Stimulated activated CD4-positive, alpha-beta T cell treated with anti-CD3 and anti-CD28 coated beads, Interleukin-1b, Interleukin-23, amount 100 ng/mL, for 1 hour (primary cell): ENCODE data around the gene SLC22A16.
"Not testable (repeated sequence)": the region's sequence is repeated elsewhere in the genome, so short reads cannot be mapped to it uniquely, and the experiment has no call there.

Experiments
- DNase-seq, 2 donors: peaks; one replicate each; pipeline ENCODE4 v3.0.0-alpha.2; 2020; ENCODE audit warnings: low read depth in 2 of 2

The SLC22A16 gene

GRCh38 chr6:110476046-110476849, at the start of gene SLC22A16:
Gene SLC22A16, minus strand, starts transcription at chr6:110476613. Its CDS starts 39 bp downstream, at chr6:110476574.
- no peak for DNase-seq

DNA sequence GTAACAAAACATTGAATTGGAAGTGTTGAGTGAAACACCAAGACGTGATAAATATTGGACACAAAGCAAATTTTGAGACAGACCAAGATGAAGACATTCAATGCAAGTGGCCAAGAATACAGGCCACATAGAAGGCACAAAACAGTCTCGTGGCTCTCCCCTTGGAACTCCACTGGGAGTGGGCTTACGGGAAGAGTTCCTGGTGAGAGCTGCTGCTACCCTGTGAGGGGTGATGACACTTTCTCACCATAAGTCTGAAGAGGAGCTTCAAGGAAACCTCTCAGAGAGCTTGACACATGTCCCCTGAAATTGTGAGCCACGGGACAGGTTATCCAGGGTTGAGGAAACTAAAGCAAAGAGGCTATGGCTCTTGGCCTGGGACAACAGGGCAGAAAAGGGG, 48.6 kb upstream of the SLC22A16 start:
- no peak for DNase-seq

- no peak for DNase-seq
These were observed 47.9 kb upstream of the SLC22A16 start for GRCh38 chr6:110524305-110524704.

DNA sequence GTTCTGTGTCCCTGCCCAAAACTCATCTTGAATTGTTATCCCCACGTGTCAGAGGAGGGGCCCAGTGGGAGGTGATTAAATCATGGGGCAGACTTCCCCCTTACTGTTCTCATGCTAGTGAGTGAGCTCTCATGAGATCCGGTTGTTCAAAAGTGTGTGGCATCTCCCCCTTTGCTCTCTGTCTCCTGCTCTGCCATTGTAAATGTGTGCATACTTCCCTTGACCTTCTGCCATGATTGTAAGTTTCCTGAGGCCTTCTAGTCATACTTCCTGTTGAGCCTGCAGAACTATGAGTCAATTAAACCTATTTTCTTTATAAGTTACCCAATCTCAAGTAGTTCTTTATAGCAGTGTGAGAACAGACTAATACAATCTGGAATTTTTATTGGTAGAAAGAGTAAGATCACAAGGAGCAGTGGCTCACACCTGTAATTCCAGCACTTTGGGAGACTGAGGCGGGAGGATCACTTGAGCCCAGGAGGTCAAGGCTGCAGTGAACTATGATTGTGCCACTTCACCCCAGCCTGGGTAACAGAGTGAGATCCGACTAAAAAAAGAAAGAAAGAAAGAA, 47.1 kb upstream of the SLC22A16 start:
- no peak for DNase-seq

GRCh38 chr6:110522427-110522826, 46.0 kb upstream of the SLC22A16 start:
- DNase-seq = no peak

DNA sequence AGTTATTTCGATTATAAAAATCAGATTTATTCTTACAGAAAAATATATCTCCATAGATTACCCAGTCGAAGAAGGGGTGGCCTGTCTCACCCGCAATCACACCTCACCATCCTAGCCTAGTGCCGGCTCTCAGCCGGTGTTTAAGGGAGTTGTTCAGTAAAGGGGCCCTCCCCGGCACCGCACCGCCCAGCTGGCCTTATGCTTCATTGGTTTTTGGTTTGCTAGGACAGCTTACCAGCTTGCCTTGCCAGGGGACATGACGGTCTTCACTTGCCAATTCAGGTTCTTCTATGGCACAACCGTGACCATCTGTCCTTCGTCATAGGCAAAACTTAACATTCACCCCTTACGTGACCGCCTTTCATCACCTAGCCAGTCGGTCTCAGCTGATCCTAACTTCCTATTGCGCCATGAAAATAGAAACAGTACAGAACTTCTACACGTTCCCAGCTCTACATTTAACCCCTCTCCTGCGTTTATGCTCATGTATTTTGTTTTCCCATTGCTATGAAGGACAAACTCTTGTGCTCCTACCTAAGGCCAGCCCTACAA, 44.7 kb upstream of the SLC22A16 start:
- no peak for DNase-seq

DNA sequence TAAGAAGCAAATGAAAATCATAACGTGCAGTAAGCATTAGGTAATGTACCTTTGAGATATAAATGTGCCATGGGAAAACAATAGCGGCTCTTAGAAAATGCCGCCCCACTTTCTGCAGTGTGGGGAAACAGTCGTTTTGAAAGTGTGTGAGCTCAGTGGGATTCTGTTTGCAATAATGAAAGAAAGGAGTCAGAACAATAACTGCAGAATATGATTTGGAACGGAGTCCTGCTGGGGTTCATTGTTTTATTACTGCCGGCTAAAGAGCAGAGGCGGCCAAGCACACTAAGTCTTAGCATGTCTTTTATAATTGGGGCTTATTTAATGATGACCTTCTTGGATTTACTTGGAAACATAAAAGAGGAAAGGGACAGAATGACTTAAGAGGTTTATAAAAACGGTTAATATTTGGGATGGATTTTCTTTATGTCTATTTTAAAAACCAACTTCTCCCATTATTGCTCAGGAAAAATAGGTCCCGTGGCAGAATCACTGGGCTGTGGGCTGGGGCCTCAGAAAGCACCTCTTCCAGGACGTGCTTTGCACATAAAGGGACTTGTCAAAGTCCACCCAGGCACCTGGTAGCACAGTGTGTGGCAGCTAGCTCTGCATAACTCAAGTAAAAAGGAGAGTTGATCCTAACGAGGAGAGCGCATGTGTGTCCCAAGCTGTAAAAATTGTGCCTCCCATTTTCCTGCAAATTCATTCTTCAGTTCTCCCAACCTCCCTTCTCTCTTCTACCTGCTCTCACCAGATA, 44.0 kb upstream of the SLC22A16 start:
- DNase-seq = no peak

DNA sequence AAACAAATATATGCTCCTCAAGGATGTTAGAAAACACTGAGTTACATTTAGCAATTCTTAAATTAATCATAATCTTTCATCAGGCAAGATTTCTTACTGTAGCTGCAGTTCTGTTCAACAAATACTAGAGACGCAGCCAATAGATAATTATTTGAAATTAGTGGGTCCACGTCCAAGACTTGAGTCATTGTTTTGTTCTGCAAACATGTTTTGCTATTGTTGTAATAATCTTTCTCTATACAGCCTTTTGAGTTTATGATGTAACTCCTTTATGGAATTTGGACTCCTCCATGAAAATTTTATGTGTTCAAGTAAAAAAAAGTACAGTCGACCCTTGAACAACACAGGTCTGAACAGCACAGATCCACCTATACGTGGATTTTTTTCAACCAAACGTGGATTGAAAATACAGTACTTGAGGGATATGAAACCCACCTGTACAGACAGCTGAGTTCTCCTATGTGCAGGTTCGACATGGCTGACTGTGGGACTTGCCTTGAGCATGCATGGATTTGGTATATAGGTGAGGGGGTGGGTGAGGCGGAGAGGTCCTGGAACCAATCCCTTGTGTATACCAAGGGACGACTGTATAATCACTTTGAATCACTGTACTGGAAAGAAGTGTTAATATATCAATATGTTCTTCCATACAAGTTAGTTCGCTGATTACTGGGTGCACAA, 41.3 kb upstream of the SLC22A16 start:
- DNase-seq = no peak

- no peak for DNase-seq
These were observed 40.6 kb upstream of the SLC22A16 start for GRCh38 chr6:110517034-110517433.

DNA sequence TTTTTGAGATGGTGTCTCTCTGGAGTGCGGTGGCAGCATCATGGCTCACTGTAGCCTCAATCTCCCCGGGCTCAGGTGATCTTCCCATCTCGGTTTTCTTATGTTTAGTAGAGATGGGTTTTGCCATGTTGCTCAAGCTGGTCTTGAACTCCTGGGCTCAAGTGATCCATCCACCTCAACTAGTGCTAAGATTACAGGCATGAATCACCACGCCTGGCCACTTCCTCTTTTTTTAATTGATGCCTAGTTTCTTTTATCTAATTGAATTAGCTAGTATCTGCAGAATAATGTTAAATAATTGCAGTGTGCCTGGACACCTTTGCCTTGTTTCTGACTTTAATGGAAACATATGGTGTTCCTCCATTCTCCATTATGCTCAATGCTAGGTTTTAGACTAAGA, 38.4 kb upstream of the SLC22A16 start:
- no peak for DNase-seq

- no peak for DNase-seq
These were observed 36.6 kb upstream of the SLC22A16 start for GRCh38 chr6:110512991-110513390.

DNA sequence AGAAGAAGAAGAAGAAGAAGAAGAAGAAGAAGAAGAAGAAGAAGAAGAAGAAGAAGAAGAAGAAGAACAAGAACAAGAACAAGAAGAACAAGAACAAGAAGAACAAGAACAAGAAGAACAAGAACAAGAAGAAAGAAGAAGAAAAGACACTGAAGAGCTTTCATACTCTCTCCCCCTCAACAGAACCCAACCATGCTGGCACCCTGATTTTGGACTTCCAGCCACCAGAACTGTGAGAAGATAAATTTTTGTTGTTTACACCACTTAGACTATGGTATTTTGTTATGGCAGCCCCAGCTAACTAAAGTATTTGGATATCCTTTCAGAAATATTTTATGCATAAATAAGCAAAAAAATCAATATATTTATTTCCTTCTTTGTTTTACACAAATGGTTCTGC, 36.1 kb upstream of the SLC22A16 start:
- not testable (repeated sequence) for DNase-seq

GRCh38 chr6:110511401-110511800, 35.0 kb upstream of the SLC22A16 start:
- no peak for DNase-seq

- DNase-seq = no peak
These were observed 33.3 kb upstream of the SLC22A16 start for GRCh38 chr6:110509617-110510241.

- DNase-seq = not testable (repeated sequence)
These were observed 28.5 kb upstream of the SLC22A16 start for GRCh38 chr6:110504891-110505290.

GRCh38 chr6:110495949-110496348, 19.5 kb upstream of the SLC22A16 start:
- no peak for DNase-seq

DNA sequence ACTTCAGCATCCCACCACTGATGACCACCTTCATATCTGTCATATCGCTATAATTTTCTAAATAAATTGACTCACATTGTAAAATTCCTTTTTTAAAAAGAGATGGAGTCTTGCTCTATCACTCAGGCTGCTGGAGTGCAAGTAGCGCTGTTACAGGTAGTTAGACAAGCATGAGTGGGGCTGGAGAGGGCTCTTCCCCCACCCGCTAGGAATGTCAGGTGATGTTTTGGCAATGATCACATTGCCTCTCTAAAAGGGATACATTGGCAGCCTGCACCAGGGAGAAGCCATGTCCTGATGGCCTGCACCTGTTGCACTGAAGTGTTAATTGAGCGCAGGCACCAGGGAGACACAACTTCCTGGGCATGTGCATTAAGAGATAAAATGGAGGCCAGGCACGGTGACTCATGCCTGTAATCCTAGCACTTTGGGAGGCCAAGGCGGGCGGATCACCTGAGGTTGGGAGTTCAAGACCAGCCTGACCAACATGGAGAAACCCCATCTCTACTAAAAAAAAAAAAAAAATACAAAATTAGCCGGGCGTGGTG, 16.9 kb upstream of the SLC22A16 start:
- no peak for DNase-seq

GRCh38 chr6:110492584-110492983, 16.2 kb upstream of the SLC22A16 start:
- no peak for DNase-seq

DNA sequence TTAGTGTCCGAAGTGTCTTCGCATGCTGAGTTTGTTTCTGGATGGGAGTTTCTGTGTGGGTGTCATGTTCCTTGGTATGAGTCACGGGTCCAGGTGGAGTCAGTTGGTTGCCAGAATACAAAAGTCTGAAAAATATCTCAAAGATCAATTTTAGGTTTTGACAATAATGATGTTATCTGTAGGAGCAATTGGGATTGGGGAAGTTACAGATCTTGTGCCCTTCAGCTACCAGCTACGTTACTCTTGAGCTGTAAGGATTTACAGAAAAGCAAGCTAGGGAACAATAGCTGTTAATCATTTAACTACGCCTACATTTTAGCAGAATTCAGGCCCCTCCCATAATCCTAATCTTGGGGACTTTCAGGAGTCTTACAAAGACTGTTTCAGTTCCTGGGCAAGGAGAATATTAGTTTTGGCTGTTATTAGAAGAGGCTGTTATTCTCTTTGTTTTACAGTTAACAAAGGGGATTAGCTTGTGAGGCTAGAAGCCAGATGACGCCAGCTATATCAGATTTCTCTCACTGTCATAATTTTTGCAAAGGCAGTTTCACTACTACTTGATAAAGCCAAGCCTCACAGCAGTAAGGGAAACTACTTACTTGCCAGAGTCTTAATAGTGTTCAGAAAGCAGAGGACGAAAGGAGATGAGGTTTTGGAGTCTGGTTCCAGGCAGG, 15.4 kb upstream of the SLC22A16 start:
- DNase-seq = no peak

- DNase-seq = no peak
These were observed 14.9 kb upstream of the SLC22A16 start for GRCh38 chr6:110491299-110491643.

DNA sequence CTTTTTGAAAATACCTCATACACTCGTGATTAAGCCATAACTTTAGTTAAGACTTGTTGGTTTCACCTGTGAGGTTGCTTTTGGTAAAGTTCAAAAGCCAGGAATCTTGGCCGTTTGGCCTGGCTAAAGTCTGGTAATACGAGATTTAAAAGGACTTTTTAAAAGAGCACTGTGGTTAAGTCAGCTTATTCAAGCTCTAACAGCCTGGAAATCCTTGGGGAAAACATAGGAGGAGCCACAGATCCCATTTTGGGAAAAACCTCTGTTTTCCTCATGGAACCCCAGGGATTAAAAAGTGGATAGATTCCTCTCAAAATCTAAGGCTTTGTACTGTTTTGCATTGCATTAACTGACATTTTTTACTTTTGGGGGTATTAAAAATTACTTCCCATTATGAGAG, 13.7 kb upstream of the SLC22A16 start:
- DNase-seq = no peak
